CD14-positive monocyte (primary cell): Measurements from ENCODE around the gene VARS2. TPM values are rescaled to one million over a fixed set of nuclear protein-coding genes. Genes with fewer than 3 reads are reported as not detected.

Experiments used
- DNase-seq, 3 donors: peaks; one replicate each; pipeline ENCODE4 v3.0.0-alpha.2; 2011 to 2022
- H2AFZ ChIP-seq: 2 replicates; pipeline ENCODE4 v1.6.0; 2012; ENCODE audit warnings: mild to moderate bottlenecking, low read depth, low read length, inconsistent platforms; ENCODE audit not compliant: insufficient read depth, poor library complexity, severe bottlenecking
- H3K27ac ChIP-seq, 2 donors: 1 replicate in 1 of 2; 2 replicates in 1 of 2; pipeline ENCODE4 v1.5.1; 2012 to 2013; ENCODE audit warnings: low read length in 2 of 2, control low read depth in 1 of 2, inconsistent platforms in 1 of 2, low read depth in 1 of 2, mild to moderate bottlenecking in 1 of 2
- H3K27me3 ChIP-seq, 2 donors: one replicate each; pipeline versions ENCODE4 v1.6.0 to v1.6.1; 2011 to 2013; ENCODE audit warnings: low read length in 2 of 2; ENCODE audit not compliant: control insufficient read depth in 2 of 2, insufficient read depth in 2 of 2
- H3K36me3 ChIP-seq, 2 donors: replicated peaks in 1 of 2; 1 replicate in 1 of 2; 2 replicates in 1 of 2; pipeline versions ENCODE4 v1.5.1 to v1.6.1; 2012 to 2013; ENCODE audit warnings: low read length in 2 of 2, control low read depth in 1 of 2, inconsistent platforms in 1 of 2, mild to moderate bottlenecking in 1 of 2; ENCODE audit not compliant: insufficient read depth in 2 of 2, control insufficient read depth in 1 of 2
- H3K4me1 ChIP-seq, 2 donors: 1 replicate in 1 of 2; 2 replicates in 1 of 2; pipeline versions ENCODE4 v1.5.1 to v1.6.1; 2012 to 2013; ENCODE audit warnings: low read length in 2 of 2, control low read depth in 1 of 2, inconsistent platforms in 1 of 2, mild to moderate bottlenecking in 1 of 2, moderate library complexity in 1 of 2; ENCODE audit not compliant: insufficient read depth in 2 of 2, control insufficient read depth in 1 of 2
- H3K4me2 ChIP-seq: replicated peaks from 2 replicates; pipeline ENCODE3; 2012; ENCODE audit warnings: low read length, moderate library complexity, mild to moderate bottlenecking; ENCODE audit not compliant: poor library complexity, severe bottlenecking; ENCODE audit errors: extremely low read depth
- H3K4me3 ChIP-seq, 3 experiments: fragments of 200-600 bp in 1 of 3; sonication (generic) in 1 of 3; replicated peaks in 1 of 3; 1 replicate in 2 of 3; 2 replicates in 1 of 3; pipeline ENCODE4 v1.5.1; 2011 to 2013; ENCODE audit warnings: low read length in 3 of 3, mild to moderate bottlenecking in 3 of 3, control low read depth in 2 of 3, low read depth in 2 of 3, inconsistent platforms in 1 of 3, moderate library complexity in 1 of 3
- H3K79me2 ChIP-seq: 2 replicates; pipeline ENCODE4 v1.6.0; 2012; ENCODE audit warnings: mild to moderate bottlenecking, control low read depth, inconsistent platforms, low read length, moderate library complexity; ENCODE audit not compliant: insufficient read depth
- H3K9ac ChIP-seq: 2 replicates; pipeline ENCODE4 v1.6.0; 2017; ENCODE audit warnings: low read length, mild to moderate bottlenecking; ENCODE audit not compliant: insufficient read depth, poor library complexity, severe bottlenecking
- H3K9me3 ChIP-seq, 2 donors: replicated peaks in 1 of 2; 1 replicate in 1 of 2; 2 replicates in 1 of 2; pipeline versions ENCODE4 v1.5.1 to v1.6.1; 2012 to 2013; ENCODE audit warnings: low read length in 2 of 2, control low read depth in 1 of 2; ENCODE audit not compliant: control insufficient read depth in 1 of 2, insufficient read depth in 1 of 2
- H4K20me1 ChIP-seq: 2 replicates; pipeline ENCODE4 v1.6.0; 2012; ENCODE audit warnings: mild to moderate bottlenecking, low read length, control low read depth, moderate library complexity; ENCODE audit not compliant: insufficient read depth
- H3K27ac Mint-ChIP-seq, 7 donors: one replicate each; pipeline ENCODE4 v1.8.0; 2020; ENCODE audit warnings: mild to moderate bottlenecking in 7 of 7, mixed read lengths in 7 of 7, moderate library complexity in 6 of 7, inconsistent platforms in 2 of 7
- H3K27me3 Mint-ChIP-seq, 3 donors: one replicate each; pipeline ENCODE4 v1.8.0; 2021 to 2022; ENCODE audit warnings: low read depth in 3 of 3, mild to moderate bottlenecking in 3 of 3, mixed read lengths in 3 of 3, moderate library complexity in 3 of 3, inconsistent platforms in 1 of 3
- H3K36me3 Mint-ChIP-seq, 2 donors: one replicate each; pipeline ENCODE4 v1.8.0; 2020; ENCODE audit warnings: mixed read lengths in 2 of 2, inconsistent platforms in 1 of 2, mild to moderate bottlenecking in 1 of 2
- H3K4me1 Mint-ChIP-seq: one replicate; pipeline ENCODE4 v1.8.0; 2020; ENCODE audit warnings: mild to moderate bottlenecking, mixed read lengths
- H3K4me3 Mint-ChIP-seq, 2 donors: one replicate each; pipeline ENCODE4 v1.8.0; 2020; ENCODE audit warnings: mild to moderate bottlenecking in 2 of 2, mixed read lengths in 2 of 2, moderate library complexity in 1 of 2
- H3K9me3 Mint-ChIP-seq, 7 donors: one replicate each; pipeline ENCODE4 v1.8.0; 2020 to 2022; ENCODE audit warnings: mixed read lengths in 7 of 7, mild to moderate bottlenecking in 6 of 7, moderate library complexity in 6 of 7, inconsistent platforms in 2 of 7
- WGBS: methylation state at CpG from one replicate; pipeline ENCODE4 v1.1.5; 2013; ENCODE audit warnings: missing lambda C conversion rate; ENCODE audit not compliant: insufficient coverage; 5-methylcytosine and 5-hydroxymethylcytosine counted together
- intact Hi-C, 2 donors: fragments of 100-400 bp; cut with micrococcal nuclease; formaldehyde crosslinking; loops; one replicate each; pipeline versions ENCODE4 v1.15.0 to v1.15.1; 2023
- polyA plus RNA-seq, 3 donors: library from polyadenylated mRNA; depleted of rRNA in 1 of 3; unstranded in 2 of 3; stranded (reverse) in 1 of 3; fragments of 300-500 nt in 2 of 3; fragments of >200 nt in 1 of 3; fragmentation: Illumina TruSeq in 2 of 3; gene quantifications; 1 replicate in 2 of 3; 2 replicates in 1 of 3; pipeline ENCODE4 v1.2.3, GENCODE V29; 2012 to 2021
- TF ChIP-seq, protein P1 (sequence below): fragments of 200-600 bp; IDR thresholded peaks from one replicate; pipeline ENCODE4 v1.8.0; 2022; ENCODE audit warnings: antibody characterized with exemption, mild to moderate bottlenecking

Gene VARS2
- polyA plus RNA-seq, 3 donors, result 7.6 to 15.5 (median 8.1) TPM

DNA sequence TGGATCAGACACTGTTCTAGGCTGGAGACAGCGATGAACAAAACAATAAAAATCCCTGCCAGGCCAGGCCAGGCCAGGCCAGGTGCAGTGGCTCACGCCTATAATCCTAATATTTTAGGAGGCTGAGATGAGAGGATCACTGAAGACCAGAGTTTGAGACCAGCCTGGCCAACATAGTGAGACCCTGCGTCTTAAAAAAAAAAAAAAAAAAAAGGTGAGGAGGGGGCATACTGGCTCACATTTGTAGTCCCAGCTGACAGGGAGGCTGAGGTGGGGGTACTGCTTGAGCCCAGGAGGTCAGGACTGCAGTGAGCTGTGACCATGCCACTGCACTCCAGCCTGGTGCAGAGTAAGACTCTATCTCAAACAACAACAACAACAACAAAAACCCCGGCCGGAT, 31.2 kb downstream of the VARS2 start:
- H3K27me3 Mint-ChIP-seq, result peaks cover 29 to 59% (median 31%) of the 10 kb centered on the region in 3 donors
- peaks cover 7 to 16% of the 10 kb centered on the region in 2 donors for H3K27me3 ChIP-seq
- 100% methylated on average over 2 of the region's 5 CpGs for WGBS

DNA sequence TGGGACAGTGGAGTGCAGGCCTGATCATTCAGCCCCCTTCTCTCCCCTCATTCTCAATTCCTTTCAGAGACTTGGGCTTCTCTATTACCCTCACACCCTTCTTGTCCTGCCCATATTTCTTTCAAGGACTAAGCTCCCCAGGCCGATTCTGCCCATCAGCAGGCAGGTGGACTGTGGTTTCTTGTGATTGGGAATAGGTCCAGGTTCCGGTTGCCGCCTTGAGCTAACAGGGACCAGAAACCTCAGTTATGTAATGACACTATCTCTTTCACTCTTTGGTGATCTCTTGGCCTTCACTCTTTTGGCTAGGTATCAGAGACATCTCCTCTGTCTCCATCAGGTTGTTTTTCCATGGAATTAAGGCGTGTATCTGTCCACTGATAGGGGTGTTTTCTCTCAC, 33.2 kb downstream of the VARS2 start:
- Histone ChIP-seq H3K27me3 (peaks cover 12 to 26% of the 10 kb centered on the region in 2 donors), H3K79me2 (no peaks in the 10 kb centered on the region), H3K9ac (no peak overlapping the region), H3K4me1 (no peaks in the 10 kb centered on the region), H3K4me3 (no peak overlapping the region), H3K9me3 (no peaks in the 10 kb centered on the region), H2AFZ (no peak overlapping the region), H3K27ac (no peak overlapping the region), H4K20me1 (no peaks in the 10 kb centered on the region), H3K36me3 (no peaks in the 10 kb centered on the region), H3K4me2 (no peak overlapping the region)
- no peaks in the 10 kb centered on the region for H3K36me3 Mint-ChIP-seq
- DNase-seq, result no peak
- H3K27ac Mint-ChIP-seq, result no peak overlapping the region
- no CpG with 5 or more reads among the region's 4 CpGs for WGBS
- no peak overlapping the region for H3K4me3 Mint-ChIP-seq
- H3K27me3 Mint-ChIP-seq, result peaks cover 29 to 59% (median 36%) of the 10 kb centered on the region in 3 donors
- intact Hi-C loops, result no loop called here
- peaks cover 1 to 9% (median 6%) of the 10 kb centered on the region in 7 donors for H3K9me3 Mint-ChIP-seq
- TF ChIP-seq, protein P1, sequence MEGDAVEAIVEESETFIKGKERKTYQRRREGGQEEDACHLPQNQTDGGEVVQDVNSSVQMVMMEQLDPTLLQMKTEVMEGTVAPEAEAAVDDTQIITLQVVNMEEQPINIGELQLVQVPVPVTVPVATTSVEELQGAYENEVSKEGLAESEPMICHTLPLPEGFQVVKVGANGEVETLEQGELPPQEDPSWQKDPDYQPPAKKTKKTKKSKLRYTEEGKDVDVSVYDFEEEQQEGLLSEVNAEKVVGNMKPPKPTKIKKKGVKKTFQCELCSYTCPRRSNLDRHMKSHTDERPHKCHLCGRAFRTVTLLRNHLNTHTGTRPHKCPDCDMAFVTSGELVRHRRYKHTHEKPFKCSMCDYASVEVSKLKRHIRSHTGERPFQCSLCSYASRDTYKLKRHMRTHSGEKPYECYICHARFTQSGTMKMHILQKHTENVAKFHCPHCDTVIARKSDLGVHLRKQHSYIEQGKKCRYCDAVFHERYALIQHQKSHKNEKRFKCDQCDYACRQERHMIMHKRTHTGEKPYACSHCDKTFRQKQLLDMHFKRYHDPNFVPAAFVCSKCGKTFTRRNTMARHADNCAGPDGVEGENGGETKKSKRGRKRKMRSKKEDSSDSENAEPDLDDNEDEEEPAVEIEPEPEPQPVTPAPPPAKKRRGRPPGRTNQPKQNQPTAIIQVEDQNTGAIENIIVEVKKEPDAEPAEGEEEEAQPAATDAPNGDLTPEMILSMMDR, result no peak
- H3K4me1 Mint-ChIP-seq, result peaks cover 4% of the 10 kb centered on the region

More for the DNA sequence above, 31.2 kb downstream of the VARS2 start:
- TF ChIP-seq, protein P1, result no peak
- Histone ChIP-seq H3K4me3 (no peak overlapping the region), H3K36me3 (no peaks in the 10 kb centered on the region), H3K9me3 (no peaks in the 10 kb centered on the region), H3K79me2 (no peaks in the 10 kb centered on the region), H4K20me1 (no peaks in the 10 kb centered on the region), H3K4me2 (no peak overlapping the region), H2AFZ (no peak overlapping the region), H3K9ac (no peak overlapping the region), H3K27ac (no peak overlapping the region), H3K4me1 (no peaks in the 10 kb centered on the region)
- DNase-seq, result no peak
- H3K4me1 Mint-ChIP-seq, result peaks cover 4% of the 10 kb centered on the region
- no peak overlapping the region for H3K27ac Mint-ChIP-seq
- peaks cover 0 to 6% (median 3%) of the 10 kb centered on the region in 7 donors for H3K9me3 Mint-ChIP-seq
- H3K4me3 Mint-ChIP-seq, result no peak overlapping the region
- intact Hi-C loops, result no loop called here
- H3K36me3 Mint-ChIP-seq, result no peaks in the 10 kb centered on the region
